Psoas muscle (tissue), 8 donors: Measurements from ENCODE around the gene OR6C68. TPM values are rescaled to one million over a fixed set of nuclear protein-coding genes. Genes with fewer than 3 reads are reported as not detected.

Experiments used
- ATAC-seq, 4 donors: fragments of 200-7000 bp; cut with Tn5 transposase; one replicate each; pipeline ENCODE4 v1.9.1; 2020; ENCODE audit warnings: moderate library complexity in 3 of 4, mild to moderate bottlenecking in 2 of 4
- DNase-seq, 2 donors: peaks; one replicate each; pipeline ENCODE4 v3.0.0-alpha.2; 2020
- H3K27ac ChIP-seq: fragments of 200-600 bp; one replicate; pipeline ENCODE4 v1.8.0; 2022
- H3K27me3 ChIP-seq, 3 donors: fragments of 200-600 bp in 1 of 3; one replicate each; pipeline versions ENCODE4 v1.6.1 to v1.8.0; 2013 to 2022; ENCODE audit warnings: low read length in 2 of 3, mild to moderate bottlenecking in 2 of 3, moderate library complexity in 1 of 3; ENCODE audit not compliant: insufficient read depth in 3 of 3
- H3K36me3 ChIP-seq, 2 donors: fragments of 200-600 bp in 1 of 2; one replicate each; pipeline versions ENCODE4 v1.6.1 to v1.8.0; 2013 to 2022; ENCODE audit warnings: low read depth in 1 of 2, mild to moderate bottlenecking in 1 of 2, moderate library complexity in 1 of 2; ENCODE audit not compliant: insufficient read depth in 1 of 2
- H3K4me1 ChIP-seq: fragments of 200-600 bp; one replicate; pipeline ENCODE4 v1.8.0; 2022
- H3K4me3 ChIP-seq: fragments of 200-600 bp; one replicate; pipeline ENCODE4 v1.8.0; 2022; ENCODE audit warnings: mild to moderate bottlenecking
- H3K9me3 ChIP-seq: fragments of 200-600 bp; one replicate; pipeline ENCODE4 v1.8.0; 2022
- CTCF ChIP-seq: fragments of 200-600 bp; IDR thresholded peaks from one replicate; pipeline ENCODE4 v1.8.0; 2022; ENCODE audit warnings: antibody characterized with exemption
- intact Hi-C, 2 donors: fragments of 100-400 bp; cut with DNase I; formaldehyde crosslinking; loops; one replicate each; pipeline versions ENCODE4 v1.11.0 to v1.14.2; 2022
- polyA plus RNA-seq, 3 donors: library from polyadenylated mRNA; stranded (reverse); fragments of 200-250 nt; gene quantifications; one replicate each; pipeline ENCODE4 v1.2.3, GENCODE V29; 2013
- total RNA-seq, 4 donors: library from RNA; stranded (reverse); fragmentation: NEBNext Ultra II Directional in 2 of 4; extraction: Animal tissue kit (Norgen Biotek cat#: 25700) in 2 of 4; gene quantifications; one replicate each; pipeline versions ENCODE4 v1.2.1 to v1.2.4, GENCODE V29; 2021 to 2023
- donor health status: healthy with polysubstance abuse.
- donor health status: DM: no; HTN: no; CAD: no; lungs with moderate emphysema.
- donor health status: Bipolar disorder and iron deficiency.
- donor health status: healthy.
- donor health status: DM: yes; HTN: yes; CAD: no.
- donor health status: DM: no; HTN: no; CAD: no.
- donor health status: DM: no; HTN: no; CAD: no.
- donor health status: DM: yes; HTN: yes; CAD: no.

Gene OR6C68
- total and polyA plus RNA-seq, 7 donors, result not detected

DNA sequence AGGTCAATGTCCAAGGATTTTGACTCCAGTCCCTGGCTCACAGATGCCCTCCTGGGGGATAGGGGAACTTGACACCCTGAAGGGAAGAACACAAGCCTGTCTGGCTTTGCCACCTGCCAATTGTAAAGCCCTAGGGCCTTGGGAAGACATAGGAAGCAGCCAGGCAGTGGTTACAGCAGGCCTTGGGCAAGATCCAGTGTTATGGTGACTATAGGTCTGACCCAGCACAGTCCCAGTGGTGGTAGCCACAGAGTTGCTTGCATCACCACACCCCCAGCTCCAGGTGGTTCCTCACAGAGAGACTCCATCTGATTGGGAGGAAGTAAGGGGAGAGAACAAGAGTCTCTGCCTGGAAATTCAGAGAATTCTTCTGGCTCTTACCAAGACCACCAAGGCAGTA is 24.2 kb downstream of the OR6C68 start:
- DNase-seq (no peak), ATAC-seq (no peak)
- H3K27me3 ChIP-seq, result no peaks in the 10 kb centered on the region
- H3K4me1 ChIP-seq, result no peaks in the 10 kb centered on the region
- no peak overlapping the region for H3K27ac ChIP-seq
- H3K36me3 ChIP-seq, result no peaks in the 10 kb centered on the region
- no peak for TF ChIP-seq CTCF
- no peaks in the 10 kb centered on the region for H3K9me3 ChIP-seq
- intact Hi-C loops, result no loop called here
- no peak overlapping the region for H3K4me3 ChIP-seq

Other genes with a start within 250 kb of the OR6C68 start
- not detected for gene OR6C74, start 247.8 kb upstream of the OR6C68 start, total RNA-seq
- gene OR6C74, start 247.8 kb upstream of the OR6C68 start, polyA plus RNA-seq, result not detected
- gene OR6C6, start 195.8 kb upstream of the OR6C68 start, total RNA-seq, result not detected
- not detected for gene OR6C6, start 195.8 kb upstream of the OR6C68 start, polyA plus RNA-seq
- gene OR6C1, start 178.0 kb upstream of the OR6C68 start, total RNA-seq, result not detected
- not detected for gene OR6C1, start 178.0 kb upstream of the OR6C68 start, polyA plus RNA-seq
- not detected for gene OR6C3, start 161.6 kb upstream of the OR6C68 start, total RNA-seq
- gene OR6C3, start 161.6 kb upstream of the OR6C68 start, polyA plus RNA-seq, result not detected
- gene OR6C75, start 129.4 kb upstream of the OR6C68 start, total RNA-seq, result not detected
- gene OR6C75, start 129.4 kb upstream of the OR6C68 start, polyA plus RNA-seq, result not detected
- gene OR6C65, start 91.8 kb upstream of the OR6C68 start, total RNA-seq, result not detected
- gene OR6C65, start 91.8 kb upstream of the OR6C68 start, polyA plus RNA-seq, result not detected
- gene OR6C76, start 66.1 kb upstream of the OR6C68 start, total RNA-seq, result not detected
- gene OR6C76, start 66.1 kb upstream of the OR6C68 start, polyA plus RNA-seq, result not detected
- not detected for gene OR6C2, start 48.3 kb upstream of the OR6C68 start, total RNA-seq
- not detected for gene OR6C2, start 48.3 kb upstream of the OR6C68 start, polyA plus RNA-seq
- gene OR6C70, start 22.2 kb upstream of the OR6C68 start, total RNA-seq, result not detected
- gene OR6C70, start 22.2 kb upstream of the OR6C68 start, polyA plus RNA-seq, result not detected
- not detected for gene OR6C4, start 57.2 kb downstream of the OR6C68 start, total RNA-seq
- gene OR6C4, start 57.2 kb downstream of the OR6C68 start, polyA plus RNA-seq, result not detected
- not detected for gene OR2AP1, start 80.1 kb downstream of the OR6C68 start, total RNA-seq
- gene OR2AP1, start 80.1 kb downstream of the OR6C68 start, polyA plus RNA-seq, result not detected
- not detected for gene OR10P1, start 144.5 kb downstream of the OR6C68 start, total RNA-seq
- not detected for gene OR10P1, start 144.5 kb downstream of the OR6C68 start, polyA plus RNA-seq
- gene ITGA7, start 215.5 kb downstream of the OR6C68 start, total RNA-seq, result 100 to 1,000 TPM; 297 to 433 (median 350) TPM
- gene ITGA7, start 215.5 kb downstream of the OR6C68 start, polyA plus RNA-seq, result 100 to 1,000 TPM in 2 of 3 donors, 10 to 100 TPM in 1; 51.8 to 254 (median 152) TPM
- 100 to 1,000 TPM; 127 to 193 (median 165) TPM for gene BLOC1S1, start 223.7 kb downstream of the OR6C68 start, total RNA-seq
- gene BLOC1S1, start 223.7 kb downstream of the OR6C68 start, polyA plus RNA-seq, result 100 to 1,000 TPM; 185 to 260 (median 228) TPM
- 10 to 100 TPM; 11.4 to 25.4 (median 16.0) TPM for gene RDH5, start 228.0 kb downstream of the OR6C68 start, total RNA-seq
- 10 to 100 TPM in 2 of 3 donors, 1 to 10 TPM in 1; 7.0 to 14.0 (median 11.9) TPM for gene RDH5, start 228.0 kb downstream of the OR6C68 start, polyA plus RNA-seq
- gene CD63, start 236.6 kb downstream of the OR6C68 start, total RNA-seq, result 1,000 to 10,000 TPM in 2 of 4 donors, 100 to 1,000 TPM in 2; 592 to 1,401 (median 983) TPM
- 1,000 to 10,000 TPM; 1,147 to 2,407 (median 1,257) TPM for gene CD63, start 236.6 kb downstream of the OR6C68 start, polyA plus RNA-seq